Natural killer cell (primary cell): ENCODE measurements around the gene SYNGR4. TPM values are rescaled to one million over a fixed set of nuclear protein-coding genes. Genes with fewer than 3 reads are reported as not detected.

Experiments
- ATAC-seq, 3 donors: fragments of 150-1000 bp in 2 of 3; fragments of 200-7000 bp in 1 of 3; cut with Tn5 transposase; 1 replicate in 1 of 3; 2 replicates in 2 of 3; pipeline ENCODE4 v1.10.0; 2021; ENCODE audit warnings: mild to moderate bottlenecking in 2 of 3, moderate library complexity in 2 of 3
- DNase-seq, 2 donors: peaks; one replicate each; pipeline versions ENCODE4 v3.0.0 to v3.0.0-alpha.2; 2013 to 2021; ENCODE audit warnings: mixed read lengths in 1 of 2
- H3K27ac ChIP-seq: one replicate; pipeline ENCODE4 v1.5.1; 2013; ENCODE audit warnings: mild to moderate bottlenecking, low read length
- H3K27me3 ChIP-seq: one replicate; pipeline ENCODE4 v1.6.1; 2013; ENCODE audit warnings: low read length; ENCODE audit not compliant: control insufficient read depth, insufficient read depth
- H3K36me3 ChIP-seq: one replicate; pipeline ENCODE4 v1.6.1; 2013; ENCODE audit warnings: low read length; ENCODE audit not compliant: control insufficient read depth, insufficient read depth
- H3K4me1 ChIP-seq: one replicate; pipeline ENCODE4 v1.6.1; 2013; ENCODE audit warnings: low read length; ENCODE audit not compliant: control insufficient read depth, insufficient read depth
- H3K4me3 ChIP-seq: one replicate; pipeline ENCODE4 v1.5.1; 2013; ENCODE audit warnings: low read length
- H3K9me3 ChIP-seq: one replicate; pipeline ENCODE4 v1.6.1; 2013; ENCODE audit warnings: low read length; ENCODE audit not compliant: control insufficient read depth, insufficient read depth
- H3K27ac Mint-ChIP-seq, 2 donors: one replicate each; pipeline ENCODE4 v1.8.0; 2022; ENCODE audit warnings: mild to moderate bottlenecking in 2 of 2, mixed read lengths in 2 of 2, moderate library complexity in 1 of 2
- H3K27me3 Mint-ChIP-seq, 2 donors: one replicate each; pipeline ENCODE4 v1.8.0; 2022; ENCODE audit warnings: low read depth in 2 of 2, mixed read lengths in 2 of 2
- H3K36me3 Mint-ChIP-seq: one replicate; pipeline ENCODE4 v1.8.0; 2022; ENCODE audit warnings: mixed read lengths
- H3K4me1 Mint-ChIP-seq, 2 donors: one replicate each; pipeline ENCODE4 v1.8.0; 2022; ENCODE audit warnings: mixed read lengths in 2 of 2
- H3K4me3 Mint-ChIP-seq: one replicate; pipeline ENCODE4 v1.8.0; 2022; ENCODE audit warnings: mild to moderate bottlenecking, moderate library complexity, mixed read lengths
- H3K9me3 Mint-ChIP-seq, 2 donors: one replicate each; pipeline ENCODE4 v1.8.0; 2022; ENCODE audit warnings: mixed read lengths in 2 of 2
- CTCF ChIP-seq: fragments of 200-600 bp; IDR thresholded peaks from one replicate; pipeline ENCODE4 v1.8.0; 2022; ENCODE audit warnings: antibody characterized with exemption
- WGBS: methylation state at CpG from one replicate; pipeline ENCODE4 v1.1.7; 2013; ENCODE audit warnings: missing lambda C conversion rate; ENCODE audit not compliant: insufficient coverage; 5-methylcytosine and 5-hydroxymethylcytosine counted together
- intact Hi-C: fragments of 100-400 bp; cut with micrococcal nuclease; formaldehyde crosslinking; loops from one replicate; pipeline ENCODE4 v1.14.2; 2022
- total RNA-seq, 4 donors: library from RNA; stranded (reverse); fragments of 120-200 nt in 1 of 4; gene quantifications; one replicate each; pipeline versions ENCODE4 v1.2.3 to v1.2.4, GENCODE V29; 2013 to 2022

Gene SYNGR4
- total RNA-seq, 3 donors from 2014 or later (not counting 1 experiment from before 2014, with no cell fraction given): not detected

DNA sequence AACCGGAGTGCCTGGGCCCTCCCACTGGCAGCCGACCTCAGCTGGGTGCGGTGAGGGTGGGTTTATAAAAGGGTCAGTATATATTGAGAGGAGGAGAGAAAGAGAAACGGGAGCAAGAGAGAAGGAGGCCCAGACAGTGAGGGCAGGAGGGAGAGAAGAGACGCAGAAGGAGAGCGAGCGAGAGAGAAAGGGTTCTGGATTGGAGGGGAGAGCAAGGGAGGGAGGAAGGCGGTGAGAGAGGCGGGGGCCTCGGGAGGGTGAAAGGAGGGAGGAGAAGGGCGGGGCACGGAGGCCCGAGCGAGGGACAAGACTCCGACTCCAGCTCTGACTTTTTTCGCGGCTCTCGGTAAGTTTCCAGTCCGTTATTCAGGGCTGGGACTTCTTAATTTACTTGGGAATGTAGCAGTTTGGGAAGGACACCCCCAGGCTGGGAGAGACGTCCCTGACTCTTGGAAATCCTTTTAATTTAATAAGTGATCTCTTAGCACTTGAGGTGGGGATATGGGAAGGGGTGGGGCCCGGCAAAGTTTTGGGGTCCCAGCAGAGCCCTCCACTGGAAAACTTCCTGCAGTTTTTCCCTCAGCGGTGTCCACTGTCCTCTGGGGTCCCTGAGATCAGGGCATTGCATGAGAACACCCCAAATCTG, 38.8 kb upstream of the SYNGR4 start, which contains the start of gene EMP3:
EMP3 (plus strand) TSS at position 288 of the 646 bp plus-strand sequence. CDS start 1,293 bp downstream, outside the sequence.
- H3K27ac Mint-ChIP-seq: peak within 1 kb of the TSS; percentile 99 to 100
- Histone ChIP-seq H3K4me1 (peaks cover 89% of the 10 kb centered on the region), H3K9me3 (no peaks in the 10 kb centered on the region), H3K27me3 (no peaks in the 10 kb centered on the region), H3K27ac (peak within 1 kb of the TSS; percentile 99), H3K36me3 (peaks cover 25% of the 10 kb centered on the region), H3K4me3 (peak within 1 kb of the TSS; percentile 97)
- H3K4me1 Mint-ChIP-seq: peaks cover 81 to 91% of the 10 kb centered on the region in 2 donors
- 0% methylated on average over 22 of the region's 22 CpGs for WGBS
- no peak for TF ChIP-seq CTCF
- H3K4me3 Mint-ChIP-seq: peak within 1 kb of the TSS; percentile 95
- intact Hi-C loops: no loop called here
- no peaks in the 10 kb centered on the region for H3K9me3 Mint-ChIP-seq
- H3K27me3 Mint-ChIP-seq: no peaks in the 10 kb centered on the region
- ATAC-seq (peak; percentile 14 to 36 (median 22)), DNase-seq (peak; percentile 64 to 93)
- H3K36me3 Mint-ChIP-seq: no peaks in the 10 kb centered on the region

DNA sequence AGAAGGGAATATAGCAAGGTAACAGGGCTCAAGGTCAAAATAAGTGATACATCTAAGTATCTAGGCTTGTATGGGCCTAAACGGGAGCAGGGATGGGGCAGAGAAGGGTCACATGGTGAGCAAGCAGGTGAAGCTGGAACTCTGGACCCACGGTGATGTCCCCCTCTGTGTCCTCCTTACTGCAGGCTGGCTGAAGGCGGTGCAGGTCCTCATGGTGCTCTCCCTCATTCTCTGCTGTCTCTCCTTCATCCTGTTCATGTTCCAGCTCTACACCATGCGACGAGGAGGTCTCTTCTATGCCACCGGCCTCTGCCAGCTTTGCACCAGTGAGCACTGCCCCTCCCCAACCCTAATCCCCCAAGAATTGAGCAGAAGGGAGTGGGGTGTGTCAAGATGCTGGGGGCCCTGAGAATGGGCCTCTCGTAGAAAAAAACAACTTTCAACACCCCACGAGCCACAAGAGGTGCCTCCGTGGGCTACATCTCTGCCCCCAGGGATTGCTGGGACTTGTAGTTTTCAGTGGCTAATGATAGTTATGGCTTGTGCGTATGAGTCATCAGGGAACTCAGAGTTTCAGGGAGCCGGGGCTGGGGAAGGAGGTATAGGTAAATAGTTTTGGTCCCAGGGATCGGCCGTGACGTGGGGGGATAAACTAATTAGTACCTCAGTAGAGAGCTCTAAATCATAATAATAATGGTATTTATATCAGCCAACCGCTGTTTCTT, 34.8 kb upstream of the SYNGR4 start:
- WGBS: 64% methylated on average over 13 of the region's 15 CpGs
- no peaks in the 10 kb centered on the region for H3K9me3 Mint-ChIP-seq
- DNase-seq (peak; percentile 30 to 67), ATAC-seq (no peak)
- intact Hi-C loops: no loop called here
- no peak for TF ChIP-seq CTCF
- peak overlapping the region; percentile 85 for H3K4me3 Mint-ChIP-seq
- Histone ChIP-seq H3K4me3 (no peak overlapping the region), H3K4me1 (peaks cover 87% of the 10 kb centered on the region), H3K27ac (peak overlapping the region; percentile 60), H3K9me3 (no peaks in the 10 kb centered on the region), H3K27me3 (no peaks in the 10 kb centered on the region), H3K36me3 (peaks cover 30% of the 10 kb centered on the region)
- H3K27ac Mint-ChIP-seq: peak overlapping the region; percentile 99 to 100
- H3K4me1 Mint-ChIP-seq: peaks cover 83 to 84% of the 10 kb centered on the region in 2 donors
- no peaks in the 10 kb centered on the region for H3K36me3 Mint-ChIP-seq
- no peaks in the 10 kb centered on the region for H3K27me3 Mint-ChIP-seq

- Histone ChIP-seq H3K27me3 (no peaks in the 10 kb centered on the region), H3K27ac (peak overlapping the region; percentile 60), H3K4me1 (peaks cover 84% of the 10 kb centered on the region), H3K4me3 (peak overlapping the region; percentile 9), H3K36me3 (peaks cover 30% of the 10 kb centered on the region), H3K9me3 (no peaks in the 10 kb centered on the region)
- DNase-seq: peak; percentile 74 to 95
- Mint-ChIP-seq H3K36me3 (no peaks in the 10 kb centered on the region), H3K9me3 (no peaks in the 10 kb centered on the region), H3K4me3 (peak overlapping the region; percentile 85), H3K27me3 (no peaks in the 10 kb centered on the region), H3K4me1 (peaks cover 82 to 83% of the 10 kb centered on the region in 2 donors), H3K27ac (peak overlapping the region; percentile 99 to 100)
- no peak for TF ChIP-seq CTCF
- intact Hi-C loops: loop anchor here (5.0 kb wide), 1 partner anchor 307 kb away; the partner anchor contains the start of gene DBP
- 1% methylated on average over 41 of the region's 41 CpGs for WGBS
- peak; percentile 41 to 61 (median 53) for ATAC-seq
These were observed 34.0 kb upstream of the SYNGR4 start for GRCh38 chr19:48330012-48330681.
